GM12874 (cell line): ENCODE measurements around the gene PLCE1.

Experiments used
- CTCF ChIP-seq: IDR thresholded peaks from 2 replicates; pipeline ENCODE4 v1.5.1; 2011; ENCODE audit warnings: low read depth, mild to moderate bottlenecking, control low read depth, low read length, moderate library complexity; ENCODE audit not compliant: insufficient read depth

PLCE1 gene

GRCh38 chr10:94025806-94026205, 32.1 kb downstream of the PLCE1 start:
- no peak for TF ChIP-seq CTCF

- no peak for TF ChIP-seq CTCF
Measured at GRCh38 chr10:94027197-94027596, 33.5 kb downstream of the PLCE1 start.

- TF ChIP-seq CTCF, result no peak
Measured at GRCh38 chr10:94029955-94030354, 36.2 kb downstream of the PLCE1 start.

GRCh38 chr10:94035982-94036765, 42.4 kb downstream of the PLCE1 start:
- no peak for TF ChIP-seq CTCF

GRCh38 chr10:94036766-94037033, 43.0 kb downstream of the PLCE1 start:
- TF ChIP-seq CTCF, result no peak

GRCh38 chr10:94037286-94037685, 43.6 kb downstream of the PLCE1 start:
- no peak for TF ChIP-seq CTCF

GRCh38 chr10:94038024-94038423, 44.3 kb downstream of the PLCE1 start:
- TF ChIP-seq CTCF, result no peak
